ENCODE results near the gene CELSR1. TPM values are rescaled to one million over a fixed set of nuclear protein-coding genes. Genes with fewer than 3 reads are reported as not detected.
"Not testable (repeated sequence)": the region's sequence is repeated elsewhere in the genome, so short reads cannot be mapped to it uniquely, and the experiment has no call there.

Gene CELSR1
- total RNA-seq, 2 donors from 2014 or later = 1.5 to 6.7 TPM

DNA sequence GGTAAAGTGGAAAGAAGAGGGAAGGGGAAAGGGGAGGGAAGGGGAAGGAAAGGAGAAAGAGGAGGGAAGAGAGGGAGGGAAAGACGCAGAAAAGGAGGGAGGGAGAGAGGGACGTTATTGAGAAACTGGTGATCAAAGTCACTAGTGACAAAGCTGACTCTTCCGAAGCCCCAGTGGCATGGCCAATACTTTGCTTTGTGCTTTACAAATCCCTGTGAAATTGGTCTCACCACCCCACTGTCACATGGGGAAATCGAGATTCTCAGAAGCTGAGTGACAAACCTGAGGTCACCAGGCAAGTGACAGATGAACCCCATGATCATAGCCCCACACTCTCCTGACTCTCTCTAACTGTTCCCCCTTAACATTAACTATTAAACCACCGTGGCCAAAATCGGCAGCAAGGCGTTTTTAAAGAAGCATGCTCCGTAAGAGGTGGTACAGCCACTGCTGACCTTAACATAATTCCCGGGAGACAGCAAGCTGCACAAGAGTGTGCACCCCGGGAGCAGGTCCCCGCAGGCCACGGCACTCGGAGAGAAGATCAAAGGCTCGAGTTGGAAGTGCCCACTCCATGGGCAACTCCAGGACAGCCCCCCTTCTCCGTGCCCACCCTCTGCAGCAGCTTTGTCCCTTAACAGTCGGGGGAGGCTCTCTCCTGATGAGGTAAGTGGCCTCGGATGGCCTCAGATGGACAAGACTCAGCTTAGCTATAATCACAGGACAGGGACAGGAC, 34.8 kb downstream of the CELSR1 start:
- H3K36me3 ChIP-seq = no peaks in the 10 kb centered on the region
- TF ChIP-seq, protein P1, sequence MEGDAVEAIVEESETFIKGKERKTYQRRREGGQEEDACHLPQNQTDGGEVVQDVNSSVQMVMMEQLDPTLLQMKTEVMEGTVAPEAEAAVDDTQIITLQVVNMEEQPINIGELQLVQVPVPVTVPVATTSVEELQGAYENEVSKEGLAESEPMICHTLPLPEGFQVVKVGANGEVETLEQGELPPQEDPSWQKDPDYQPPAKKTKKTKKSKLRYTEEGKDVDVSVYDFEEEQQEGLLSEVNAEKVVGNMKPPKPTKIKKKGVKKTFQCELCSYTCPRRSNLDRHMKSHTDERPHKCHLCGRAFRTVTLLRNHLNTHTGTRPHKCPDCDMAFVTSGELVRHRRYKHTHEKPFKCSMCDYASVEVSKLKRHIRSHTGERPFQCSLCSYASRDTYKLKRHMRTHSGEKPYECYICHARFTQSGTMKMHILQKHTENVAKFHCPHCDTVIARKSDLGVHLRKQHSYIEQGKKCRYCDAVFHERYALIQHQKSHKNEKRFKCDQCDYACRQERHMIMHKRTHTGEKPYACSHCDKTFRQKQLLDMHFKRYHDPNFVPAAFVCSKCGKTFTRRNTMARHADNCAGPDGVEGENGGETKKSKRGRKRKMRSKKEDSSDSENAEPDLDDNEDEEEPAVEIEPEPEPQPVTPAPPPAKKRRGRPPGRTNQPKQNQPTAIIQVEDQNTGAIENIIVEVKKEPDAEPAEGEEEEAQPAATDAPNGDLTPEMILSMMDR (IDR thresholded peaks at IDR 0.05) = no peak
- DNase-seq (ENCODE audit: low spot score) (no peak), ATAC-seq (ENCODE audit: insufficient number of reproducible peaks, low FRiP score, low read depth) (no peak)
- no peaks in the 10 kb centered on the region for H3K9me3 ChIP-seq
- no peak overlapping the region for H3K4me3 ChIP-seq
- no peaks in the 10 kb centered on the region for H3K27me3 ChIP-seq (replicated peaks; ENCODE audit: insufficient read depth)
- no peaks in the 10 kb centered on the region for H3K4me1 ChIP-seq (ENCODE audit: control insufficient read depth in 1 of 2, low read depth in 2 of 2)
- H3K27ac ChIP-seq = no peak overlapping the region

DNA sequence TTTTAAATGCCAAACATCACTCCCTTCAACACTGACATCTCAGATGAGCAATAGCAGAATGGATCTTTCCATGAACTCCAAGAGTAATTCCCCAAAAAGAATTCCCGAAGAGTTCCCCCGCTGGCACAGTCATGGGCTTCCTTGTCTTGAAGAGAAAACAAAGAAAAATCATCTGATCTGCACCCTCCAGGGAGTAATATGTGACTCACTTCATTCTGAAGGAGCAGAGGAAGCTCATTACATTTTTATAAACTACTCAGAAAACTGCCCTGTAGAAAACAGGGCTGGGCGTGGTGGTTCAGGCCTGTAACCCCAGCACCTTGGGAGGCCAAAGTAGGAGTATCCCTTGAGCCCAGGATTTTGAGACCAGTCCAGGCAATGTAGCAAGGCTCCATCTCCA, 35.7 kb downstream of the CELSR1 start:
- no peak for ATAC-seq (ENCODE audit: insufficient number of reproducible peaks, low FRiP score, low read depth)
- no peak overlapping the region for H3K4me3 ChIP-seq
- H3K27me3 ChIP-seq (replicated peaks; ENCODE audit: insufficient read depth) = no peaks in the 10 kb centered on the region
- H3K27ac ChIP-seq = no peak overlapping the region
- no peaks in the 10 kb centered on the region for H3K4me1 ChIP-seq (ENCODE audit: control insufficient read depth in 1 of 2, low read depth in 2 of 2)
- no peaks in the 10 kb centered on the region for H3K36me3 ChIP-seq
- DNase-seq (ENCODE audit: low spot score) = no peak
- H3K9me3 ChIP-seq = no peaks in the 10 kb centered on the region
- TF ChIP-seq, protein P1 (IDR thresholded peaks at IDR 0.05) = no peak

DNA sequence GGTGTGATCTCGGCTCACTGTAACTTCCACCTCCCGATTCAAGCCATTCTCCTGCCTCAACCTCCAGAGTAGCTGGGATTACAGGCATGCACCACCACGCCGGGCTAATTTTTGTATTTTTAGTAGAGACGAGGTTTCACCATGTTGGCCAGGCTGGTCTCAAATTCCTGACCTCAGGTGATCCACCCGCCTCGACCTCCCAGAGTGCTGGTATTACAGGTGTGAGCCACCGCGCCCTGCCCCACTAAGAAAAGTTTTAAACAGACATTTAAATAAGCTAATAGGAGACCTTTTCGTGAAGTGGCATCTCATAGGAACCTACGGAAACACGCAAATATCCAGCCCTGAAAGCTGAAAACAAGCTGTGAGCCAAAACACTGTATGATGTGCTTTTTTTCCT, 36.2 kb downstream of the CELSR1 start:
- H3K4me3 ChIP-seq; H3K4me1 ChIP-seq (ENCODE audit: control insufficient read depth in 1 of 2, low read depth in 2 of 2); DNase-seq (ENCODE audit: low spot score); H3K9me3 ChIP-seq; ATAC-seq (ENCODE audit: insufficient number of reproducible peaks, low FRiP score, low read depth); H3K27ac ChIP-seq; H3K27me3 ChIP-seq (replicated peaks; ENCODE audit: insufficient read depth); H3K36me3 ChIP-seq: not testable (repeated sequence)

DNA sequence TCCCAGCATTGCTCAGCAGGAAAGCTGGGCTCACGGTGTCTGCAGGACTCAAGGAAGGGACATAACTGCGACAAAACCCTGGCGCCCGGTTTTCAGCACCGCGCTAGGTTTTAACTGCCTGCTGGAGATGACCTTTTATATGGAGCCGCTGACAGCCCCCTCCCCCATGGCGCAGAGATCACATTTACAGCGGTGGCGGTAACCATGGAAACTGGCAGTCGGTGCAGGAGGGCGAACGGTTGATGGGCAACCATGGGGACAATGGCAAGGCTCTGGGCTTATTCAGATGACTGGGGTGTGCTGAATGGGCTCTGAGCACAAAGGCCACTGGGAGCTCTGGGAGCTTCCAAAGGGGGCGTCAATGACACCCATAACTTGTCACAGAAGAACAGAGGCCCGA, 37.2 kb downstream of the CELSR1 start:
- no peak for DNase-seq (ENCODE audit: low spot score)
- Histone ChIP-seq H3K4me1 (ENCODE audit: control insufficient read depth in 1 of 2, low read depth in 2 of 2) (no peaks in the 10 kb centered on the region), H3K4me3 (no peak overlapping the region), H3K27ac (no peak overlapping the region), H3K27me3 (replicated peaks; ENCODE audit: insufficient read depth) (no peaks in the 10 kb centered on the region), H3K9me3 (no peaks in the 10 kb centered on the region), H3K36me3 (no peaks in the 10 kb centered on the region)
- no peak for ATAC-seq (ENCODE audit: insufficient number of reproducible peaks, low FRiP score, low read depth)
- TF ChIP-seq, protein P1 (IDR thresholded peaks at IDR 0.05) = no peak

DNA sequence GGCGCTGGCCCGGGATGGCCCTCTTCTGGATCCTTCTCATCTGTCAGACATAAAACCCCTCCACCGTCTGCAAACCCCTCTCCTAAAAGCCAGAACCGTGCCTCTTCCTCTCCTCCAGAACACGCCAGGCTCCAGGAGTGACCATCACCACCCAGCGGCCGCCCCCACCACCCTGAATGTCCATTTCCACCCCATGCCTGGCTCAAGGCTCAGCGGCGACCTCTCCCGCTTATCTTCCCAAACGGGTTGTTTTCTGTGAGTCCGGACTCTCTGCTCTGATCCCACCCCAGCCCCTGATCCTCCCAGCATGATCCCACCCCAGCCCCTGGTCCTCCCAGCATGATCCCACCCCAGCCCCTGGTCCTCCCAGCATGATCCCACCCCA, 37.6 kb downstream of the CELSR1 start:
- no peaks in the 10 kb centered on the region for H3K27me3 ChIP-seq (replicated peaks; ENCODE audit: insufficient read depth)
- H3K4me3 ChIP-seq = no peak overlapping the region
- no peaks in the 10 kb centered on the region for H3K36me3 ChIP-seq
- H3K27ac ChIP-seq = no peak overlapping the region
- no peaks in the 10 kb centered on the region for H3K4me1 ChIP-seq (ENCODE audit: control insufficient read depth in 1 of 2, low read depth in 2 of 2)
- H3K9me3 ChIP-seq = no peaks in the 10 kb centered on the region
- no peak for DNase-seq (ENCODE audit: low spot score)
- ATAC-seq (ENCODE audit: insufficient number of reproducible peaks, low FRiP score, low read depth) = no peak
- TF ChIP-seq, protein P1 (IDR thresholded peaks at IDR 0.05) = no peak

DNA sequence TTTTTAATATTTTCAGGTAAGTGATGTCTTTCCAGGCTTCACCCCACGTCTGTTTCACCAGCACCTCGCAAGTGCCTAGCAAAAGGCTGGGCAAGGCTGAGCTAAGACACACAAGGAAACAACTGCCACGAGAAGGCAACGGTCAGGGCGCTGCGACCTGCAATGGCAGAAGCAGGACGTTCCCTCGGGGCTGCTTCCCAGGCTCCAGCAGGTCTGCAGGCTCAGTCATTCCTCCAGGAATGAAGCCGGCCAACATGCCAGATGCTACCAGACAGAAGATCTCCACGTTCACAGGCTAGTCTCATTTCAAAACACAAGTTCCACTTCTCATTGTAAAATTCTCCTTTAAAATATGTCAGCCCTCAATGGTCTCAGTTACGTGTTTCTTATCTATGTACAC, 45.5 kb downstream of the CELSR1 start:
- TF ChIP-seq, protein P1 (IDR thresholded peaks at IDR 0.05) = no peak
- Histone ChIP-seq H3K9me3 (no peaks in the 10 kb centered on the region), H3K27me3 (replicated peaks; ENCODE audit: insufficient read depth) (no peaks in the 10 kb centered on the region), H3K4me3 (no peak overlapping the region), H3K27ac (no peak overlapping the region), H3K36me3 (no peaks in the 10 kb centered on the region), H3K4me1 (ENCODE audit: control insufficient read depth in 1 of 2, low read depth in 2 of 2) (no peaks in the 10 kb centered on the region)
- ATAC-seq (ENCODE audit: insufficient number of reproducible peaks, low FRiP score, low read depth) = no peak
- DNase-seq (ENCODE audit: low spot score) = no peak

Data from thoracic aorta (tissue), 2 donors.